HCEC 1CT (cell line): ENCODE results near the gene OR52E1.

ENCODE experiments used
- DNase-seq: peaks from one replicate; pipeline ENCODE4 v3.0.0-alpha.2; 2017

OR52E1 gene

GRCh38 chr11:5118893-5119292 lies 49.5 kb downstream of the OR52E1 start:
- DNase-seq: no peak
